IMR-90 (cell line): Measurements from ENCODE around the gene RPP25. TPM values are rescaled to one million over a fixed set of nuclear protein-coding genes. Genes with fewer than 3 reads are reported as not detected.
"Not testable (repeated sequence)": the region's sequence is repeated elsewhere in the genome, so short reads cannot be mapped to it uniquely, and the experiment has no call there.

ENCODE experiments used
- ATAC-seq: fragments of 200-7000 bp; cut with Tn5 transposase; 2 replicates; pipeline ENCODE4 v1.9.1; 2020; ENCODE audit warnings: low read depth, mild to moderate bottlenecking, moderate library complexity
- BruUV-seq: library from RNA; stranded (reverse); fragments of 400-500 nt; replicated peaks from 2 replicates; lab custom pipeline; 2021; lab: Mats Ljungman, UMichigan
- CTCF ChIA-PET: fragments of 300-600 bp; formaldehyde crosslinking; extraction: SDS; loops from one replicate; lab custom pipeline; 2021; ENCODE audit warnings: antibody characterized with exemption; lab: Yijun Ruan, JAX
- POLR2A ChIA-PET: fragments of 300-600 bp; sonication (Branson Sonifier 250); formaldehyde crosslinking; loops from one replicate; lab custom pipeline; 2022; ENCODE audit warnings: antibody characterized with exemption; ENCODE audit not compliant: unreplicated experiment; lab: Charles Lee
- DNase-seq: peaks from one replicate; pipeline ENCODE4 v3.0.0; 2013
- H2AFZ ChIP-seq: replicated peaks from 2 replicates; pipeline ENCODE3; 2013; ENCODE audit warnings: low read length, mild to moderate bottlenecking; ENCODE audit not compliant: poor library complexity
- H2AK5ac ChIP-seq: 2 replicates; pipeline ENCODE4 v1.6.1; 2013; ENCODE audit warnings: low read depth, low read length, inconsistent platforms
- H2AK9ac ChIP-seq: replicated peaks from 2 replicates; pipeline ENCODE3; 2013; ENCODE audit warnings: mild to moderate bottlenecking, low read depth, low read length, moderate library complexity; ENCODE audit not compliant: poor library complexity
- H2BK120ac ChIP-seq: 2 replicates; pipeline ENCODE4 v1.6.1; 2013; ENCODE audit warnings: low read depth, low read length, inconsistent platforms
- H2BK15ac ChIP-seq: 3 replicates; pipeline ENCODE4 v1.6.1; 2013; ENCODE audit warnings: low read depth, low read length, inconsistent platforms
- H2BK20ac ChIP-seq: 2 replicates; pipeline ENCODE4 v1.6.1; 2013; ENCODE audit warnings: low read depth, mild to moderate bottlenecking, inconsistent platforms, low read length, moderate library complexity
- H2BK5ac ChIP-seq: 2 replicates; pipeline ENCODE4 v1.6.1; 2013; ENCODE audit warnings: mild to moderate bottlenecking, low read depth, low read length, inconsistent platforms; ENCODE audit not compliant: poor library complexity, severe bottlenecking
- H3K14ac ChIP-seq: replicated peaks from 2 replicates; pipeline ENCODE4 v1.6.1; 2013; ENCODE audit warnings: low read depth, low read length, inconsistent platforms
- H3K18ac ChIP-seq: 2 replicates; pipeline ENCODE4 v1.6.1; 2013; ENCODE audit warnings: low read depth, low read length, control low read depth
- H3K23ac ChIP-seq: 2 replicates; pipeline ENCODE4 v1.6.1; 2013; ENCODE audit warnings: low read depth, low read length, inconsistent platforms
- H3K27ac ChIP-seq: 2 replicates; pipeline ENCODE4 v1.5.1; 2013; ENCODE audit warnings: mild to moderate bottlenecking, control low read depth, low read length; ENCODE audit not compliant: insufficient read depth
- H3K27me3 ChIP-seq: 2 replicates; pipeline ENCODE4 v1.6.1; 2013; ENCODE audit warnings: low read length; ENCODE audit not compliant: control insufficient read depth, insufficient read depth
- H3K36me3 ChIP-seq: 2 replicates; pipeline ENCODE4 v1.6.1; 2013; ENCODE audit warnings: low read length, mixed read lengths; ENCODE audit not compliant: control insufficient read depth, insufficient read depth
- H3K4ac ChIP-seq: 2 replicates; pipeline ENCODE4 v1.6.1; 2013; ENCODE audit warnings: low read depth, low read length, inconsistent platforms
- H3K4me1 ChIP-seq: 2 replicates; pipeline ENCODE4 v1.6.1; 2013; ENCODE audit warnings: low read length, mixed read lengths; ENCODE audit not compliant: control insufficient read depth, insufficient read depth
- H3K4me2 ChIP-seq: 2 replicates; pipeline ENCODE4 v1.6.1; 2013; ENCODE audit warnings: low read depth, mild to moderate bottlenecking, control low read depth, low read length, moderate library complexity
- H3K4me3 ChIP-seq: 2 replicates; pipeline ENCODE4 v1.5.1; 2013; ENCODE audit warnings: low read depth, mild to moderate bottlenecking, control low read depth, low read length, moderate library complexity; ENCODE audit not compliant: insufficient read depth
- H3K56ac ChIP-seq: 2 replicates; pipeline ENCODE4 v1.6.1; 2013; ENCODE audit warnings: low read length, inconsistent platforms; ENCODE audit not compliant: insufficient read depth; ENCODE audit errors: extremely low read depth
- H3K79me1 ChIP-seq, 2 experiments: 2 replicates each; pipeline ENCODE4 v1.6.1; 2013; ENCODE audit warnings: low read length in 2 of 2, inconsistent platforms in 1 of 2, low read depth in 1 of 2
- H3K9ac ChIP-seq: 2 replicates; pipeline ENCODE4 v1.6.1; 2013; ENCODE audit warnings: low read depth, low read length, control low read depth
- H3K9me1 ChIP-seq: 2 replicates; pipeline ENCODE4 v1.6.1; 2013; ENCODE audit warnings: low read length, inconsistent platforms; ENCODE audit not compliant: insufficient read depth
- H3K9me3 ChIP-seq: 2 replicates; pipeline ENCODE4 v1.6.1; 2013; ENCODE audit warnings: low read length; ENCODE audit not compliant: control insufficient read depth, insufficient read depth
- H4K20me1 ChIP-seq: 2 replicates; pipeline ENCODE4 v1.6.1; 2013; ENCODE audit warnings: low read length, inconsistent platforms; ENCODE audit not compliant: insufficient read depth
- H4K5ac ChIP-seq: 2 replicates; pipeline ENCODE4 v1.6.1; 2013; ENCODE audit warnings: mild to moderate bottlenecking, low read depth, low read length, control low read depth
- H4K8ac ChIP-seq, 2 experiments: 2 replicates each; pipeline ENCODE4 v1.6.1; 2013; ENCODE audit warnings: low read depth in 2 of 2, low read length in 2 of 2, control low read depth in 1 of 2, inconsistent platforms in 1 of 2
- H4K91ac ChIP-seq: 2 replicates; pipeline ENCODE4 v1.6.1; 2013; ENCODE audit warnings: low read depth, low read length, inconsistent platforms; ENCODE audit not compliant: insufficient read depth
- MAZ ChIP-seq: IDR thresholded peaks from 2 replicates; pipeline ENCODE4 v1.6.1; 2012; ENCODE audit warnings: low read depth, mild to moderate bottlenecking, low read length, improper control_type of control experiment, moderate library complexity, borderline replicate concordance
- WGBS, 2 experiments: methylation state at CpG; one replicate each; pipeline versions ENCODE4 v1.1.5 to v1.1.7; 2013; ENCODE audit warnings: missing lambda C conversion rate in 2 of 2; ENCODE audit not compliant: insufficient read length in 1 of 2; ENCODE audit errors: extremely low coverage in 2 of 2; 5-methylcytosine and 5-hydroxymethylcytosine counted together
- dilution Hi-C: fragments of 300-500 bp; cut with HindIII; formaldehyde crosslinking; loops from one replicate; pipeline ENCODE4 v1.14.3; 2018; ENCODE audit warnings: low sequenced_read_pairs; ENCODE audit not compliant: unreplicated experiment
- in situ Hi-C: fragments of 300-500 bp; cut with MboI; formaldehyde crosslinking; loops from 3 replicates; pipeline ENCODE4 v1.14.3; 2019; ENCODE audit warnings: low sequenced_read_pairs, inconsistent platforms, mixed read lengths
- intact Hi-C: fragments of 100-400 bp; cut with micrococcal nuclease; formaldehyde crosslinking; loops from 2 replicates; pipeline ENCODE4 v1.10.0; 2022
- polyA plus RNA-seq, 3 experiments: library from polyadenylated mRNA; depleted of rRNA; stranded (reverse); fragments of >200 nt; gene quantifications; 2 replicates each; pipeline ENCODE4 v1.2.3, GENCODE V29; 2012; ENCODE audit warnings: low replicate concordance in 1 of 3
- total RNA-seq: library from RNA; depleted of rRNA; stranded (reverse); fragments of >200 nt; gene quantifications from 2 replicates; pipeline ENCODE4 v1.2.3, GENCODE V29; 2012
- TF ChIP-seq, protein P1 (sequence below): conservative IDR thresholded peaks from 2 replicates; pipeline ENCODE4 v1.5.1; 2012; ENCODE audit warnings: mild to moderate bottlenecking, low read depth, low read length, improper control_type of control experiment

The RPP25 gene
- total and polyA plus RNA-seq, 2 of the 4 experiments (the other 2 are of a cell fraction): 0.18 to 0.38 TPM

DNA sequence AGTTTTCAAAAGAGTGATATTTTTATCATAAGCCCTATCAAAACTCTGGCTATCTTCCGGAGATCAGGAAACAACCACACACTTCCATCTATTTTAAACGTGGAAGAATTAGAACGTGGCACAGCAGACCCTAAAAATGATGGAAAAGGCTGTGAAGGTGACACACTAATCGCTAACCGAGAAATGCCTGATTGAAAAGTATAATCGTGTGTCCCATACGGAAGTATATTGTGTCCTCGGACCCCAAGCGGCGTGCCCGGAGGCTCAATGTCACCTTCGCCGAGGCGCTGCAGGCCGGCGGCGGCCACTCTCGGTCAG is 19.3 kb downstream of the RPP25 start:
- H3K27me3 ChIP-seq: peaks cover 5% of the 10 kb centered on the region; the same call in 1 of the 2 replicates
- peaks cover 7% of the 10 kb centered on the region; the same call in 1 of the 2 replicates for H3K9me1 ChIP-seq
- peak overlapping the region; percentile 42; the same call in 1 of the 2 replicates for H4K5ac ChIP-seq
- H2BK20ac ChIP-seq: no peak overlapping the region
- no peaks in the 10 kb centered on the region for H3K9me3 ChIP-seq
- dilution Hi-C loops: no loop called here
- no peak for ATAC-seq
- H2BK15ac ChIP-seq: no peak overlapping the region
- in situ Hi-C loops: no loop called here
- H2BK120ac ChIP-seq: no peak overlapping the region
- intact Hi-C loops: no loop called here
- H3K79me1 ChIP-seq: peaks cover 2 to 36% of the 10 kb centered on the region in 2 experiments; a peak in 3 of 4 replicates
- WGBS, 2 experiments: 1% methylated on average over 15 of the region's 18 CpGs; no CpG with 5 or more reads in 1 of the 2 experiments
- H3K4ac ChIP-seq: 0 out of 2 replicates have a peak overlapping the region, but pooled peaks have one; percentile 1
- no peaks in the 10 kb centered on the region for H3K36me3 ChIP-seq
- H4K8ac ChIP-seq: peak overlapping the region in 1 of 2 experiments; percentile 76; a peak in 1 of 4 replicates
- peak overlapping the region; percentile 93 for H2AFZ ChIP-seq
- peak overlapping the region; percentile 56 for H3K27ac ChIP-seq
- peak overlapping the region; percentile 6; the same call in 1 of the 2 replicates for H2AK5ac ChIP-seq
- BruUV-seq: TSS peak; percentile 65
- no peaks in the 10 kb centered on the region for H3K4me1 ChIP-seq
- TF ChIP-seq, protein P1, sequence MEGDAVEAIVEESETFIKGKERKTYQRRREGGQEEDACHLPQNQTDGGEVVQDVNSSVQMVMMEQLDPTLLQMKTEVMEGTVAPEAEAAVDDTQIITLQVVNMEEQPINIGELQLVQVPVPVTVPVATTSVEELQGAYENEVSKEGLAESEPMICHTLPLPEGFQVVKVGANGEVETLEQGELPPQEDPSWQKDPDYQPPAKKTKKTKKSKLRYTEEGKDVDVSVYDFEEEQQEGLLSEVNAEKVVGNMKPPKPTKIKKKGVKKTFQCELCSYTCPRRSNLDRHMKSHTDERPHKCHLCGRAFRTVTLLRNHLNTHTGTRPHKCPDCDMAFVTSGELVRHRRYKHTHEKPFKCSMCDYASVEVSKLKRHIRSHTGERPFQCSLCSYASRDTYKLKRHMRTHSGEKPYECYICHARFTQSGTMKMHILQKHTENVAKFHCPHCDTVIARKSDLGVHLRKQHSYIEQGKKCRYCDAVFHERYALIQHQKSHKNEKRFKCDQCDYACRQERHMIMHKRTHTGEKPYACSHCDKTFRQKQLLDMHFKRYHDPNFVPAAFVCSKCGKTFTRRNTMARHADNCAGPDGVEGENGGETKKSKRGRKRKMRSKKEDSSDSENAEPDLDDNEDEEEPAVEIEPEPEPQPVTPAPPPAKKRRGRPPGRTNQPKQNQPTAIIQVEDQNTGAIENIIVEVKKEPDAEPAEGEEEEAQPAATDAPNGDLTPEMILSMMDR: no peak
- TF ChIP-seq MAZ: 0 out of 2 replicates have a peak, but pooled peaks have one; percentile 31
- H3K56ac ChIP-seq: peak overlapping the region; percentile 60; the same call in 1 of the 2 replicates
- H3K4me3 ChIP-seq: peak overlapping the region; percentile 89
- peak overlapping the region; percentile 31 for H2BK5ac ChIP-seq
- H3K4me2 ChIP-seq: peak overlapping the region; percentile 99
- no peak overlapping the region; the same call in 1 of the 2 replicates for H3K18ac ChIP-seq
- peaks cover 6% of the 10 kb centered on the region; the same call in 1 of the 2 replicates for H4K20me1 ChIP-seq
- H3K14ac ChIP-seq: peak overlapping the region; percentile 21
- POLR2A ChIA-PET: no interaction called here
- peak overlapping the region; percentile 72 for H3K9ac ChIP-seq
- H3K23ac ChIP-seq: peak overlapping the region; percentile 48; the same call in 1 of the 2 replicates
- DNase-seq: no peak
- H2AK9ac ChIP-seq: peak overlapping the region; percentile 97
- CTCF ChIA-PET: no interaction called here
- no peak overlapping the region; the same call in 1 of the 2 replicates for H4K91ac ChIP-seq

DNA sequence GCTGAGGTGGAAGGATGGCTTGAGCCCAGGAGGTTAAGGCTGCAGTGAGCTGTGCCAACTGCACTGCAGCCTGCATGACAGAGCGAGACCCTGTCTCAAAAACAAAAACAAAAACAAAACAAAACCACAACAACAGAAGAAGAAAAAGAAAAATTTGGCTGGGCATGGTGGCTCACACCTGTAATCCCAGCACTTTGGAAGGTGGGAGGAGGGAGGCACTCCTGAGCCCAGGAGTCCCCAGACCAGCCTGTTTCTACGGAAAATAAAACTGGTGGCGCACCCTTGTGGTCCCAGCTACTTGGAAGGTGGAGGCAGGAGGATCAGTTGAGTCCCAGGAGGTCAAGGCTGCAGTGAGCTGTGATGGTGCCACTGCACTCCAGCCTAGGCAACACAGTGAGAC is 21.4 kb downstream of the RPP25 start:
- H3K9me3 ChIP-seq, DNase-seq, H2AFZ ChIP-seq, CTCF ChIA-PET, intact Hi-C loops, H3K4me1 ChIP-seq, in situ Hi-C loops, H3K9me1 ChIP-seq, H4K91ac ChIP-seq, H3K36me3 ChIP-seq, H3K4ac ChIP-seq, H2AK9ac ChIP-seq, H3K9ac ChIP-seq, BruUV-seq, H3K27ac ChIP-seq, H3K4me3 ChIP-seq, H3K27me3 ChIP-seq, H3K18ac ChIP-seq, POLR2A ChIA-PET, H2BK20ac ChIP-seq, H3K14ac ChIP-seq, H3K4me2 ChIP-seq, H3K23ac ChIP-seq, dilution Hi-C loops, H2AK5ac ChIP-seq, H4K5ac ChIP-seq, H2BK120ac ChIP-seq, H2BK15ac ChIP-seq, H3K56ac ChIP-seq, H4K20me1 ChIP-seq, ATAC-seq, H2BK5ac ChIP-seq, H4K8ac ChIP-seq: not testable (repeated sequence)
- H3K79me1 ChIP-seq: peaks cover 6 to 46% of the 10 kb centered on the region in 2 experiments
- no CpG with 5 or more reads among the region's 3 CpGs for WGBS, 2 experiments
